Measurements from ENCODE around the gene IFNAR1. TPM values are rescaled to one million over a fixed set of nuclear protein-coding genes. Genes with fewer than 3 reads are reported as not detected.

Gene IFNAR1
- total and polyA plus RNA-seq, 2 of the 8 experiments (the other 6 are each of a cell fraction or from before 2014, with no cell fraction given): 3.1 to 17.1 TPM

DNA sequence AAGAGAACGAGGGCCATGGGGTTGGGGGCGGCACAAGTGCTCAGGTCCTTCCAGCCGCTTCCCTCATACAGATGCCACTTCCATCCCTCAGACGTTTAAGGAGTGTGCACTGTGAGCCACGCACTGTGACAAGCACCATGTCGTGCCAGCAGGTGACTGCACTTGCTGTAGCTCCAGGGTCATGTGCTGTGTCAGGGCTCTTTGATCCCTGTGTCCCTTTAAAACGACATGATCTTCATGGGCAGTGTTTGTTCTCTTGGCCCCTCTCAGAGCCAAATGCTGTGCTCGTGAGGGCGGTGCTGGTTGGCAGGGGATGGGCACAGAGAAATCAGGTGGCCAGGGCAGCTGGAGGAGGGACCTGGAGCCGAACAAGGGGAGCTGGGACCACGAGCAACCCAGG is 38.7 kb upstream of the IFNAR1 start (continued):
- TF ChIP-seq POLR2AphosphoS5 (IDR thresholded peaks at IDR 0.05; ENCODE audit: low read depth, low read length): no peak
- no peak for TF ChIP-seq ZNF274 (IDR thresholded peaks at IDR 0.05; ENCODE audit: borderline replicate concordance, extremely low read depth, low read length)
- TF ChIP-seq TAF7 (optimal IDR thresholded peaks at IDR 0.05; ENCODE audit: borderline replicate concordance, low read depth, low read length): no peak
